ENCODE data around the gene EPS8L2.

EPS8L2 gene

DNA sequence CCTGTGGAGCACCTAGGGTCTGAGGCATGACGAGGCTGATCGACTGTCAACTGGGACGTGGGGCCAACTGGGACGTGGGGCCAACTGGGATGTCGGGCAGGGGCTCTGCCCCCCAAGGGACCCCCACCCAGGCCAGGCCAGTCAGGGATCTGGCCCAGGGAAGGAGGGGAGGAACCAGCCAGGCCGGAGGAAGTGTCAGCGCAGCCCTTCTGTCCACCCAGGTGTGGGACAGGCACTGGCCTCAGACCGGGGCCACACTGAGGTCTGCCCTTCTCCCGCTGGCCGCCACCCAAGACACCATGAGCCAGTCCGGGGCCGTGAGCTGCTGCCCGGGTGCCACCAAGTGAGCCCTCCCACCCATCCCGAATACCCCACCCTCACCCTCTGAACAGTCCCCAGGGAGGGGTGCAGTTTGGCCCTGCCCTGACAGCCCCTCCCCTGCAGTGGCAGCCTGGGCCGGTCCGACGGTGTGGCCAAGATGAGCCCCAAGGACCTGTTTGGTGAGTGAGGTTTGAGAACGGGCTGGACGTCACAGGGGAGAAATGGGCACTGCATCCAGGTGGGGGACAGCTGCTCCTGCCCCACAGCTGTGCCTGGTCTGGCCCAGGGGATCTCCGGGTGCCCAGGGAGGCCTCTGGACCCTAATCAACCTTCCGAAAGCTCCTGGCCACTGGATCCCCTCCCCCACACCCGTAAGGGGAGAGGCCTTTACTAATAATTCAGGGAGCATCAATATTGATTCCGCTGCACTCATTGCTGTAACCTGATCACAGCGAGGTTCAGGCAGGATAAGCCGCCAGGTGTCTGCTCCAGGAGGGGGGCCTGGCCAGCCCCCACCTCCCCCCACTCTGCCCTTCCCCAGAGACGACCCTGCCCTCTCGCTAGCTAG, 3.3 kb downstream of the EPS8L2 start:
- DNase-seq (ENCODE audit: low read depth), result no peak
- TF ChIP-seq, protein P1, sequence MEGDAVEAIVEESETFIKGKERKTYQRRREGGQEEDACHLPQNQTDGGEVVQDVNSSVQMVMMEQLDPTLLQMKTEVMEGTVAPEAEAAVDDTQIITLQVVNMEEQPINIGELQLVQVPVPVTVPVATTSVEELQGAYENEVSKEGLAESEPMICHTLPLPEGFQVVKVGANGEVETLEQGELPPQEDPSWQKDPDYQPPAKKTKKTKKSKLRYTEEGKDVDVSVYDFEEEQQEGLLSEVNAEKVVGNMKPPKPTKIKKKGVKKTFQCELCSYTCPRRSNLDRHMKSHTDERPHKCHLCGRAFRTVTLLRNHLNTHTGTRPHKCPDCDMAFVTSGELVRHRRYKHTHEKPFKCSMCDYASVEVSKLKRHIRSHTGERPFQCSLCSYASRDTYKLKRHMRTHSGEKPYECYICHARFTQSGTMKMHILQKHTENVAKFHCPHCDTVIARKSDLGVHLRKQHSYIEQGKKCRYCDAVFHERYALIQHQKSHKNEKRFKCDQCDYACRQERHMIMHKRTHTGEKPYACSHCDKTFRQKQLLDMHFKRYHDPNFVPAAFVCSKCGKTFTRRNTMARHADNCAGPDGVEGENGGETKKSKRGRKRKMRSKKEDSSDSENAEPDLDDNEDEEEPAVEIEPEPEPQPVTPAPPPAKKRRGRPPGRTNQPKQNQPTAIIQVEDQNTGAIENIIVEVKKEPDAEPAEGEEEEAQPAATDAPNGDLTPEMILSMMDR (IDR thresholded peaks at IDR 0.05; ENCODE audit: control insufficient read depth, extremely low read depth, insufficient read depth), result no peak
- no peak overlapping the region for H3K4me3 ChIP-seq (ENCODE audit: low read depth, low read length)

DNA sequence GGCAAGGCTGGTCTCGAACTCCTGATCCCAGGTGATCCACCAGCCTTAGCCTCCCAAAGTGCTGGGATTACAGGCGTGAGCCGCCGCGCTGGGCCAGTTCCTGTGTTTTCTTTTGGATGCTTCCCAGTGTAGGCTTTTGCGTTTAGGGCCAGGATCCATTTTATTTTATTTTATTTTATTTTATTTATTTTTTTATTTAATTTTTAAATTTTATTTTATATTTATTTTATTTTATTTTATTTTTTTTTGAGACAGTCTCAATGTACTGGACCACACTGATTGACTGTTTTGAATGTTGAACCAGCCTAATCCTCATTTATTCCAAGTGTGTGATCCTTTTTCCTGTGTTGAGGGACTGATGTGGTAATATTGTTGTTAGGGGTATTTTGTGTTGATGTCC, 8.4 kb downstream of the EPS8L2 start:
- no peak for DNase-seq (ENCODE audit: low read depth)
- no peak overlapping the region for H3K4me3 ChIP-seq (ENCODE audit: low read depth, low read length)
- TF ChIP-seq, protein P1 (IDR thresholded peaks at IDR 0.05; ENCODE audit: control insufficient read depth, extremely low read depth, insufficient read depth), result no peak

DNA sequence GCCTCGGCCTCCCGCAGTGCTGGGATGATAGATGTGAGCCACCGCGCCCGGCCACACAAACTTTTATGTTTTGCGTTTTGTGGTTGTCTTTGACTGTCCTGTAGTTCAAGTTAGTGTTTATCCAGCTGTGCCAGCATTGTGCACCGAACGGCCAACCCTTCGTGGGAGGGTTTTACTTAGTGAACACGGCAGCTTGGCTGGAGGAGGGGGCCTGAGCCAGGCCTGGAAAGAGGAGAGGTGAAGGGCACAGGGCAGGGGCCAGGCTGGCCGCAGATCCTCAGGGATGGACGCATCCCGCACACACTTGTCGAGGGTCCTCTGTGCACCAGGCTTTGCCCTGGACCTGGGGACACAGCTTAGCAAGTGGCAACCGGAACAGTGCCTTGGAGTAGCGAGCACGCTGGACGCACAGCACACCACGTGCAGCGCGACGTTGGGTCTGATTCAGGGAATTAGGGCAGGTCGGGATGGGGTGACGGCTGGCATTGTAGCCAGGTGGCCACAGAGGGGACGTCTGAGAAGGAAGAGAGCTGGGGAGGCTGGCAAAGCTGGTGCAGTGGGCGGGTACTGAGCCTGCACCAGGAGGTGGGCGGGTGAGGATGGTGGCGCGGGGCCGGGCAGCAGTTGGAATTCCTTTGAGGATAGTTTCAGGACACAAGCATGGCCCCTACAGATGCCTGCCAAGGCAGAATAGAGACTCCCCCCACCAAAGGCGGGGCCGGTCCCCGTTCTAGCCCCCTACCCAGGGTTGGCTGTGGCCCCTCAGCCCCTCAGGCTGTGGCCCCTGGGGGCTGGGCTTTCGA, 13.4 kb downstream of the EPS8L2 start:
- no peak overlapping the region for H3K4me3 ChIP-seq (ENCODE audit: low read depth, low read length)
- DNase-seq (ENCODE audit: low read depth), result no peak
- TF ChIP-seq, protein P1 (IDR thresholded peaks at IDR 0.05; ENCODE audit: control insufficient read depth, extremely low read depth, insufficient read depth), result no peak

DNA sequence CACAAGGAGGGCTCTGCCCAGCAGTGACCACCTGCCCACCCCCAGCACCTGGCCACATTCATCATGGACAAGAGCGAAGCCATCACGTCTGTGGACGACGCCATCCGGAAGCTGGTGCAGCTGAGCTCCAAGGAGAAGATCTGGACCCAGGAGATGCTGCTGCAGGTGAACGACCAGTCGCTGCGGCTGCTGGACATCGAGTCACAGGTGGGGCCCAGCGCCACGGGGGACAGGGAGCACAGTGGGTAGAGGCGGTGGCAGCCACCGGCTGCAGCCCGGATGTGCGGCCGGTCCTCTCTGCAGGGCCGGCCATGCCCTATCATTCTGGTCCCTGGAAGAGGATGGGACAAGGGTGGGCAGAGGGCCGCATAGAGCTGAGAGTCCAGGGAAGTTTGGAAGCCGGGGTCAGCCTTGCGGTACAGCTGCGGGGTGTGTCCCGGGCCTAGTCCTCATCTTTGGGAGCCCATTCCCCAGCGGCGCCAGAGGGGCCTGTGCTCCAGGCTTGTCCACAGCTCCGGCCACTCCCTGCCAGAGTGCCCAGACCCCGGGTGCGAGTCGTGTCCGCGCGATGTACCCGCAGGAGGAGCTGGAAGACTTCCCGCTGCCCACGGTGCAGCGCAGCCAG, 14.1 kb downstream of the EPS8L2 start:
- TF ChIP-seq, protein P1 (IDR thresholded peaks at IDR 0.05; ENCODE audit: control insufficient read depth, extremely low read depth, insufficient read depth), result no peak

DNA sequence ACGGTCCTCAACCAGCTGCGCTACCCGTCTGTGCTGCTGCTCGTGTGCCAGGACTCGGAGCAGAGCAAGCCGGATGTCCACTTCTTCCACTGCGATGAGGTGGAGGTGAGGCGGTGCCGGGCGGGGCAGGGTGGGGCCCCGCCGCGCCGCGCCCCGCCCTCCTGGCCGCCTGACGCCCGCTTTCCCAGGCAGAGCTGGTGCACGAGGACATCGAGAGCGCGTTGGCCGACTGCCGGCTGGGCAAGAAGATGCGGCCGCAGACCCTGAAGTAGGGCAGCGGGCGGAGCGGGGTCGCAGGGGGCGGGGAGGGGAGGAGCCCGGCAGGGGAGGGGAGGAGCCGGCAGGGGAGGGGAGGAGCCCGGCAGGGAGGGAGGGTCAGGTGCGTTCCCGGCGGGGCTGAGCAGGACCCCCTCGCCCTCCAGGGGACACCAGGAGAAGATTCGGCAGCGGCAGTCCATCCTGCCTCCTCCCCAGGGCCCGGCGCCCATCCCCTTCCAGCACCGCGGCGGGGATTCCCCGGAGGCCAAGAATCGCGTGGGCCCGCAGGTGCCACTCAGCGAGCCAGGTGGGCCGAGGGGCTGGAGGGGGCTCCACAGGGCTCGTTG, 14.7 kb downstream of the EPS8L2 start:
- no peak for DNase-seq (ENCODE audit: low read depth)
- TF ChIP-seq, protein P1 (IDR thresholded peaks at IDR 0.05; ENCODE audit: control insufficient read depth, extremely low read depth, insufficient read depth), result no peak
- H3K4me3 ChIP-seq (ENCODE audit: low read depth, low read length), result no peak overlapping the region

More for the DNA sequence above, 14.1 kb downstream of the EPS8L2 start:
- H3K4me3 ChIP-seq (ENCODE audit: low read depth, low read length), result no peak overlapping the region
- DNase-seq (ENCODE audit: low read depth), result no peak

DNA sequence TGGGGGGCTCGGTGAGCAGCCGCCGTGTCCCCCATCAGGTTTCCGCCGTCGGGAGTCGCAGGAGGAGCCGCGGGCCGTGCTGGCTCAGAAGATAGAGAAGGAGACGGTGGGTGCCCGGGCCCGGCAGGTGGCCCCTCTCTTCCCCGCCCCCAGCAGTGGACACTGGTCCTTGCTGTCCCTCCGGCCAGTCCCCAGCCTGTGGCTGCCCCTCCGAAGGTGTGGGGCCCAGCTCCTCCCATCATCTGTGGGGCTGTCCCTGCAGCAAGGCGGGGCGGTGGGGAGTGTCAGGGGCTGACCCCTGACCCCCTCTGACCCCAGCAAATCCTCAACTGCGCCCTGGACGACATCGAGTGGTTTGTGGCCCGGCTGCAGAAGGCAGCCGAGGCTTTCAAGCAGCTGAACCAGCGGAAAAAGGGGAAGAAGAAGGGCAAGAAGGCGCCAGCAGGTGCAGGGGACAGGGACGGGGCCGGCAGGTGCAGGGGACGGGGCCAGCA, 15.3 kb downstream of the EPS8L2 start:
- DNase-seq (ENCODE audit: low read depth), result no peak
- no peak overlapping the region for H3K4me3 ChIP-seq (ENCODE audit: low read depth, low read length)
- TF ChIP-seq, protein P1 (IDR thresholded peaks at IDR 0.05; ENCODE audit: control insufficient read depth, extremely low read depth, insufficient read depth), result no peak
